Smooth muscle cell (in vitro differentiated cells): ENCODE results near the gene ZNF571. TPM values are rescaled to one million over a fixed set of nuclear protein-coding genes. Genes with fewer than 3 reads are reported as not detected.
A peak's percentile ranks its signal among the peaks of the same experiment; 100 is the strongest.

Experiments
- DNase-seq: peaks from one replicate; lab custom pipeline; 2025; ENCODE audit not compliant: unreplicated experiment; lab: John Stamatoyannopoulos, UW
- H2AFZ ChIP-seq: fragments of 200-600 bp; sonication (generic); 2 replicates; pipeline ENCODE4 v1.6.0; 2016; ENCODE audit warnings: antibody characterized with exemption, low read depth, mild to moderate bottlenecking
- H3F3A ChIP-seq: fragments of 200-600 bp; sonication (generic); 2 replicates; pipeline ENCODE4 v1.6.0; 2017; ENCODE audit warnings: antibody characterized with exemption, low read depth
- H3K27ac ChIP-seq: fragments of 200-600 bp; sonication (generic); 2 replicates; pipeline ENCODE4 v1.5.1; 2016; ENCODE audit warnings: low read depth, mild to moderate bottlenecking
- H3K27me3 ChIP-seq: fragments of 200-600 bp; sonication (generic); 2 replicates; pipeline ENCODE4 v1.6.1; 2016; ENCODE audit warnings: low read depth, mild to moderate bottlenecking
- H3K36me3 ChIP-seq: fragments of 200-600 bp; sonication (generic); 2 replicates; pipeline ENCODE4 v1.5.1; 2016; ENCODE audit warnings: low read depth
- H3K4me1 ChIP-seq: fragments of 200-600 bp; sonication (generic); 2 replicates; pipeline ENCODE4 v1.5.1; 2016; ENCODE audit warnings: low read depth
- H3K4me2 ChIP-seq: fragments of 200-600 bp; sonication (generic); 2 replicates; pipeline ENCODE4 v1.6.0; 2016; ENCODE audit warnings: mild to moderate bottlenecking
- H3K4me3 ChIP-seq: fragments of 200-600 bp; sonication (generic); 2 replicates; pipeline ENCODE4 v1.5.1; 2016; ENCODE audit warnings: mild to moderate bottlenecking
- H3K79me2 ChIP-seq: fragments of 200-600 bp; sonication (generic); 2 replicates; pipeline ENCODE4 v1.6.0; 2016; ENCODE audit warnings: low read depth, mild to moderate bottlenecking
- H3K9ac ChIP-seq: fragments of 200-600 bp; sonication (generic); 2 replicates; pipeline ENCODE4 v1.6.0; 2016; ENCODE audit warnings: low read depth
- H3K9me3 ChIP-seq: fragments of 200-600 bp; sonication (generic); replicated peaks from 2 replicates; pipeline ENCODE4 v1.5.1; 2016; ENCODE audit warnings: low read depth
- H4K20me1 ChIP-seq: fragments of 200-600 bp; sonication (generic); 2 replicates; pipeline ENCODE4 v1.6.0; 2016; ENCODE audit warnings: low read depth
- CTCF ChIP-seq: fragments of 200-600 bp; sonication (generic); IDR thresholded peaks from 2 replicates; pipeline ENCODE4 v1.5.1; 2017; ENCODE audit warnings: borderline replicate concordance, mild to moderate bottlenecking, antibody characterized with exemption; ENCODE audit not compliant: insufficient read depth, poor library complexity, severe bottlenecking
- WGBS: methylation state at CpG from one replicate; pipeline ENCODE4 v1.1.7; 2016; ENCODE audit warnings: low lambda C conversion rate; 5-methylcytosine and 5-hydroxymethylcytosine counted together
- polyA plus RNA-seq: library from polyadenylated mRNA; unstranded; fragments of >200 nt; fragmentation: Nextera tagmentation; extraction: Ambion mirVana; gene quantifications from 2 replicates; pipeline ENCODE4 v1.2.1, GENCODE V29; 2016
- total RNA-seq: library from RNA; depleted of rRNA; stranded (reverse); fragments of >200 nt; gene quantifications from 2 replicates; pipeline ENCODE4 v1.2.3, GENCODE V29; 2014

The ZNF571 gene
- total and polyA plus RNA-seq, 2 experiments from 2014 or later: 2.8 to 5.1 TPM

- H2AFZ ChIP-seq: no peak overlapping the region
- no peaks in the 10 kb centered on the region for H3K4me1 ChIP-seq
- peaks cover 56% of the 10 kb centered on the region for H3K9me3 ChIP-seq
- no peaks in the 10 kb centered on the region for H3F3A ChIP-seq
- H4K20me1 ChIP-seq: no peaks in the 10 kb centered on the region
- H3K27ac ChIP-seq: no peak overlapping the region
- no peak for TF ChIP-seq CTCF
- H3K36me3 ChIP-seq: peaks cover 49% of the 10 kb centered on the region
- no peak overlapping the region for H3K4me3 ChIP-seq
- H3K9ac ChIP-seq: no peak overlapping the region
- no peaks in the 10 kb centered on the region for H3K27me3 ChIP-seq
- no peak overlapping the region for H3K4me2 ChIP-seq
- no peaks in the 10 kb centered on the region for H3K79me2 ChIP-seq
- DNase-seq: no peak
- 97% methylated on average over 7 of the region's 7 CpGs for WGBS
Measured at GRCh38 chr19:37537391-37537947, 57.1 kb downstream of the ZNF571 start.

GRCh38 chr19:37519890-37520289 is 74.7 kb downstream of the ZNF571 start:
- Histone ChIP-seq H3K4me2 (no peak overlapping the region), H3K27me3 (no peaks in the 10 kb centered on the region), H3K4me3 (no peak overlapping the region), H4K20me1 (no peaks in the 10 kb centered on the region), H3F3A (no peaks in the 10 kb centered on the region), H2AFZ (no peak overlapping the region), H3K79me2 (no peaks in the 10 kb centered on the region), H3K36me3 (peaks cover 17% of the 10 kb centered on the region), H3K9ac (no peak overlapping the region), H3K27ac (peak overlapping the region; percentile 28), H3K9me3 (peaks cover 6% of the 10 kb centered on the region), H3K4me1 (no peaks in the 10 kb centered on the region)
- DNase-seq: no peak
- WGBS: 27% methylated on average over 2 of the region's 2 CpGs
- no peak for TF ChIP-seq CTCF

Other genes with a start within 250 kb of the ZNF571 start
- 8.5 and 12.4 TPM in 2 replicates for gene ZNF527, start 223.7 kb downstream of the ZNF571 start, total RNA-seq
- gene ZNF527, start 223.7 kb downstream of the ZNF571 start, polyA plus RNA-seq: 0.90 and 1.2 TPM in 2 replicates
- 6.6 and 10.1 TPM in 2 replicates for gene ZNF569, start 127.3 kb downstream of the ZNF571 start, total RNA-seq
- gene ZNF569, start 127.3 kb downstream of the ZNF571 start, polyA plus RNA-seq: 3.8 and 4.1 TPM in 2 replicates
- 10.0 TPM in 2 replicates for gene ZNF570, start 125.4 kb downstream of the ZNF571 start, total RNA-seq
- gene ZNF570, start 125.4 kb downstream of the ZNF571 start, polyA plus RNA-seq: 2.3 TPM in 2 replicates
- 3.1 and 3.9 TPM in 2 replicates for gene ZNF793, start 87.9 kb downstream of the ZNF571 start, total RNA-seq
- 1.7 and 2.6 TPM in 2 replicates for gene ZNF793, start 87.9 kb downstream of the ZNF571 start, polyA plus RNA-seq
- 0.72 TPM in 1 of 2 replicates, not detected in the other for gene ZNF540, start 84 bp upstream of the ZNF571 start, total RNA-seq
- 0.70 TPM in 1 of 2 replicates, not detected in the other for gene ZNF540, start 84 bp upstream of the ZNF571 start, polyA plus RNA-seq
- gene ZFP30, start 60.7 kb upstream of the ZNF571 start, total RNA-seq: 9.0 and 9.2 TPM in 2 replicates
- 2.0 and 2.3 TPM in 2 replicates for gene ZFP30, start 60.7 kb upstream of the ZNF571 start, polyA plus RNA-seq
- 3.6 and 10.9 TPM in 2 replicates for gene ZNF607, start 125.0 kb upstream of the ZNF571 start, total RNA-seq
- gene ZNF607, start 125.0 kb upstream of the ZNF571 start, polyA plus RNA-seq: 3.1 and 3.8 TPM in 2 replicates
- 2.5 and 5.0 TPM in 2 replicates for gene ZNF573, start 184.8 kb upstream of the ZNF571 start, total RNA-seq
- gene ZNF573, start 184.8 kb upstream of the ZNF571 start, polyA plus RNA-seq: 1.7 and 3.3 TPM in 2 replicates